GM19395 (cell line): ENCODE data around the gene CAMK1D.
"Not testable (repeated sequence)": the region's sequence is repeated elsewhere in the genome, so short reads cannot be mapped to it uniquely, and the experiment has no call there.

Experiments used
- ATAC-seq: cut with Tn5 transposase; IDR thresholded peaks from one replicate; pipeline ENCODE4 v1.9.1; 2021; ENCODE audit warnings: mild to moderate bottlenecking, moderate library complexity; ENCODE audit not compliant: unreplicated experiment

Gene CAMK1D

GRCh38 chr10:12348870-12349628, at the start of gene CAMK1D:
CAMK1D (plus strand) TSS chr10:12349547.
- peak; percentile 46 for ATAC-seq

GRCh38 chr10:12301036-12301435, 48.3 kb upstream of the CAMK1D start:
- ATAC-seq, result not testable (repeated sequence)

GRCh38 chr10:12308057-12308456, 41.3 kb upstream of the CAMK1D start:
- ATAC-seq, result no peak

GRCh38 chr10:12308736-12309375, 40.5 kb upstream of the CAMK1D start:
- no peak for ATAC-seq

- not testable (repeated sequence) for ATAC-seq
Observed at GRCh38 chr10:12309783-12310182, 39.6 kb upstream of the CAMK1D start.

- ATAC-seq, result no peak
Observed at GRCh38 chr10:12314836-12315235, 34.5 kb upstream of the CAMK1D start.

GRCh38 chr10:12319076-12319475, 30.3 kb upstream of the CAMK1D start:
- ATAC-seq, result no peak

- no peak for ATAC-seq
Observed at GRCh38 chr10:12320892-12321291, 28.5 kb upstream of the CAMK1D start.

GRCh38 chr10:12321641-12322040, 27.7 kb upstream of the CAMK1D start:
- ATAC-seq, result no peak

GRCh38 chr10:12322583-12323131, 26.7 kb upstream of the CAMK1D start:
- no peak for ATAC-seq

- ATAC-seq, result no peak
Observed at GRCh38 chr10:12324530-12324929, 24.8 kb upstream of the CAMK1D start.

GRCh38 chr10:12327074-12327473, 22.3 kb upstream of the CAMK1D start:
- no peak for ATAC-seq

GRCh38 chr10:12327476-12327875, 21.9 kb upstream of the CAMK1D start:
- no peak for ATAC-seq

- not testable (repeated sequence) for ATAC-seq
Observed at GRCh38 chr10:12328312-12328711, 21.0 kb upstream of the CAMK1D start.

- ATAC-seq, result no peak
Observed at GRCh38 chr10:12332572-12333379, 16.6 kb upstream of the CAMK1D start.

GRCh38 chr10:12333380-12334185, 15.8 kb upstream of the CAMK1D start:
- ATAC-seq, result peak; percentile 71

- no peak for ATAC-seq
Observed at GRCh38 chr10:12334186-12334530, 15.2 kb upstream of the CAMK1D start.

GRCh38 chr10:12335169-12335568, 14.2 kb upstream of the CAMK1D start:
- ATAC-seq, result not testable (repeated sequence)

- ATAC-seq, result no peak
Observed at GRCh38 chr10:12337453-12338372, 11.6 kb upstream of the CAMK1D start.

GRCh38 chr10:12338981-12339380, 10.4 kb upstream of the CAMK1D start:
- no peak for ATAC-seq
